ENCODE measurements around the gene WWOX. TPM values are rescaled to one million over a fixed set of nuclear protein-coding genes. Genes with fewer than 3 reads are reported as not detected.

The WWOX gene
- total and polyA plus RNA-seq, 2 of the 13 experiments (the other 11 are each of a cell fraction or from before 2014, with no cell fraction given), result 9.1 to 37.4 TPM

- no peak for TF ChIP-seq CTCF (CRISPR knock-in tag; IDR thresholded peaks at IDR 0.05)
- no peak for TF ChIP-seq IKZF5 (CRISPR knock-in tag; IDR thresholded peaks at IDR 0.05)
- TF ChIP-seq ZNF264 (CRISPR knock-in tag; IDR thresholded peaks at IDR 0.05), result no peak
- no peak for TF ChIP-seq ATAD3A (CRISPR knock-in tag; IDR thresholded peaks at IDR 0.05)
- no peak for TF ChIP-seq POLR2A (IDR thresholded peaks at IDR 0.05; ENCODE audit: insufficient read depth in 1 of 2, low read depth in 2 of 2, low read length in 2 of 2)
- TF ChIP-seq TERF1 (CRISPR knock-in tag; IDR thresholded peaks at IDR 0.05), result no peak
- TF ChIP-seq CCAR2 (optimal IDR thresholded peaks at IDR 0.05; ENCODE audit: low read depth, low read length), result no peak
- 0 out of 2 replicates have a peak, but pooled peaks have one; percentile 20 for TF ChIP-seq HNF1B (CRISPR knock-in tag; IDR thresholded peaks at IDR 0.05)
- no peak for TF ChIP-seq CENPT (CRISPR knock-in tag; IDR thresholded peaks at IDR 0.05; ENCODE audit: low read depth)
- no peak for TF ChIP-seq HNRNPK (IDR thresholded peaks at IDR 0.05; ENCODE audit: low read depth, low read length, poor library complexity, severe bottlenecking)
- TF ChIP-seq NFIC (IDR thresholded peaks at IDR 0.05; ENCODE audit: low read length), result no peak
- no peak for TF ChIP-seq ZBTB7B (CRISPR knock-in tag; IDR thresholded peaks at IDR 0.05)
- TF ChIP-seq ZNF543 (CRISPR knock-in tag; IDR thresholded peaks at IDR 0.05), result no peak
- TF ChIP-seq FOXP4 (CRISPR knock-in tag; IDR thresholded peaks at IDR 0.05), result 0 out of 2 replicates have a peak, but pooled peaks have one; percentile 14
- no peak for TF ChIP-seq ZNF451 (CRISPR knock-in tag; IDR thresholded peaks at IDR 0.05)
- no peak for TF ChIP-seq STAT5B (CRISPR knock-in tag; IDR thresholded peaks at IDR 0.05)
- no peak for TF ChIP-seq SMAD3 (CRISPR knock-in tag; IDR thresholded peaks at IDR 0.05)
- no peak for TF ChIP-seq FOXA3 (CRISPR knock-in tag; IDR thresholded peaks at IDR 0.05)
- no peak for TF ChIP-seq SMAD9 (CRISPR knock-in tag; IDR thresholded peaks at IDR 0.05)
- TF ChIP-seq NFE2 (CRISPR knock-in tag; IDR thresholded peaks at IDR 0.05), result no peak
- no peak for TF ChIP-seq RELA (CRISPR knock-in tag; IDR thresholded peaks at IDR 0.05)
- 0 out of 2 replicates have a peak, but pooled peaks have one; percentile 30 for TF ChIP-seq TOPORS (CRISPR knock-in tag; IDR thresholded peaks at IDR 0.05)
- TF ChIP-seq SALL1 (CRISPR knock-in tag; IDR thresholded peaks at IDR 0.05), result peak; percentile 55
- TF ChIP-seq CENPBD1 (CRISPR knock-in tag; IDR thresholded peaks at IDR 0.05; ENCODE audit: borderline replicate concordance, low read depth), result no peak
Observed at GRCh38 chr16:78473031-78473699, 373.7 kb downstream of the WWOX start (continued).
